IPS-18c (cell line): ENCODE measurements around the gene PABPC1L2B.
"Not testable (repeated sequence)": the region's sequence is repeated elsewhere in the genome, so short reads cannot be mapped to it uniquely, and the experiment has no call there.

Source experiments
- H3K4me3 ChIP-seq: 2 replicates; pipeline ENCODE4 v1.7.0; 2013; ENCODE audit warnings: low read depth, mild to moderate bottlenecking, low read length, moderate library complexity; ENCODE audit not compliant: insufficient read depth
- H3K9me3 ChIP-seq: one replicate; pipeline ENCODE4 v1.6.1; 2013; ENCODE audit warnings: mild to moderate bottlenecking, low read length, moderate library complexity; ENCODE audit not compliant: control insufficient read depth, insufficient read depth

Gene PABPC1L2B

DNA sequence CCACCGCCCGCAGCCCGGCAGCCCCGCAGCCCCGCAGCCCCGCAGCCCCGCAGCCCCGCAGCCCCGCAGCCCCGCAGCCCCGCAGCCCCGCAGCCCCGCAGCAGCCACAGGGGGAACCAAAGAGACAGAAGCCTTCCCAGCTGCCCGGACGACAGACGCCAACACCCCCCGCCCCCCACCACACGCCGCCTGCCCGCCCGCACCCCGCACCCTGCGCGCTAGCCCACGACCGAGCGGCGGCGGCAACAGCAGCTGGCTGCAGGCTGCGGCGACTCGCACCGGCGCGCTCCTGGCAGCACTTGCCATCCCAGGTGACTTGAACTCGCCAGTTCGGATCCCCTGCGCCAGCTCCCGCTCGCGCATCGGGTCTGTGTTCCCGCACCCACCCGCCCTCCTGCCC lies at the start of gene PABPC1L2B:
TSS of gene PABPC1L2B (plus strand) at position 207 of the 400 bp plus-strand sequence. CDS start 704 bp downstream, outside the sequence.
- H3K4me3 ChIP-seq, H3K9me3 ChIP-seq: not testable (repeated sequence)

DNA sequence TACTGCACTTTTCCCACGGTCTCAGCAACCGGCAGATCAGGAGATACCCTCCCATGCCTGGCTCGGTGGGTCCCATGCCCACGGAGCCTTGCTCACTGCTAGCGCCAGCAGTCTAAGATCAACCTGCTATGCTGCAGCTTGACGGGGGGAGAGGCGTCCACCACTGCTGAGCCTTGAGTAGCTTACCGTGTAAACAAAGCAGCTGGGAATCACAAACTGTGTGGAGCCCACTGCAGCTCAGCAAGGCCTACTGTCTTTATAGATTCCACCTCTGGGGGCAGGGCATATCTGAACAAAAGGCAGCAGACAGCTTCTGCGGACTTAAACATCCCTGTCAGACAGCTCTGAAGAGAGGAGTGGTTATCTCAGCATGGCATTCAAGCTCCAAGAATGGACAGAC lies 42.8 kb upstream of the PABPC1L2B start:
- H3K9me3 ChIP-seq: not testable (repeated sequence)

DNA sequence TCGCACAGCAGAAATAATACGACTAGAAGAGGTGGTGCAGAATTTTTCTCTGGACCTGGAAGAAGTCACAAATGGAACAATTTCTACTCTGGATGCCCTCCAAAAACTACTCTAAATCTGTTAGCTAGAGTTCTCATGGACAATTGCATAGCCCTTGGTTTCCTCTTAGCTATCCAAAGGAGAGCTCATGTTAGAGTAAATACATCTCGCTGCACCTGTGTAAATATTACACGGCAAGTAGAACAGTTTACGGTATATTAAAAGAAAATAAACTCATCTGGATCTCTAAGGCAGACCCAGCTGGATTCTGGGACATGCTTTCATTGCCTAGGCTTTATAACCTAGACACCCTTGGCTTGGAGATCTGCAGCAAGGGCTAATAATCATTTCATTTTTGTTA lies 30.9 kb upstream of the PABPC1L2B start:
- not testable (repeated sequence) for H3K9me3 ChIP-seq, H3K4me3 ChIP-seq

More for the DNA sequence above, 42.8 kb upstream of the PABPC1L2B start:
- not testable (repeated sequence) for H3K4me3 ChIP-seq

DNA sequence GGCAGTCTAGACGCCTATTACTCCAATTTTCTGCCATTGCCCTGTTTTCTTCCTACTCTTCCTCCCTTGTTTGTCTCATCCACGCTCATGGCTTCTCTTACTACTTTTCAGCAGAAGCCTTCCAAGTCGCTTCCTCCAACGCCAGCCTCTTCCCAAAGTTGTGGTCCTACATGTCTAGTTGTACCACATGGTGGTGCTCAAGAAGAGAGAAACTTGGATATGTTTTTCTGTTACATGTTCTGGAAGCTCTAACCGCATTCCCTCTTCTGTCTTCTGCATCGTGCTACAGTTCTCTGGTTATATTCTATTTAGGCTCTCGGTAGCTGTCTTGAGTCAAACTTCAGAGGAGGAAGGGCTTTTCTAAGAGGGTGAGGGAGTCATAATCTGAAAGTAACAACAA lies 27.9 kb upstream of the PABPC1L2B start:
- not testable (repeated sequence) for H3K4me3 ChIP-seq, H3K9me3 ChIP-seq

DNA sequence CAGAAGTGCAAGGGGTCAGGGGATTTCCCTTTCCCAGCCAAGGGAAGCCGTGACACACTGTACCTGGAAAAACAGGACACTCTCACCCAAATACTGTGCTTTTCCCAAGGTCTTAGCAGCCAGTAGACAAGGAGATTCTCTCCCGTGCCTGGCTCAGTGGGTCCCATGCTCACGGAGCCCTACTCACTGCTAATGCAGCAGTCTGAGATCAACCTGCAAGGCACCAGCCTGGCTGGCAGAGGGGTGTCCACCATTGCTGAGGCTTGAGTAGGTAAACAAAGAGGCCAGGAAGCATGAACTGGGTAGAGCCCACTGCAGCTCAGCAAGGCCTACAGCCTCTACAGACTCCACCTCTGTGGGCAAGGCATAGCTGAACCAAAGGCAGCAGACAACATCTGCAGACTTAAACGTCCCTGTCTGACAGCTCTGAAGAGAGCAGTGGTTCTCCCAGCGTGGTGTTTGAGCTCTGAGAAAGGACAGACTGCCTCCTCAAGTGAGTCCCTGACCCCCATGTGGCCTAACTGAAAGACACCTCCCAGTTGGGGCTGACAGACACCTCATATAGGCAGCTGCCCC lies 21.8 kb upstream of the PABPC1L2B start:
- not testable (repeated sequence) for H3K4me3 ChIP-seq, H3K9me3 ChIP-seq

DNA sequence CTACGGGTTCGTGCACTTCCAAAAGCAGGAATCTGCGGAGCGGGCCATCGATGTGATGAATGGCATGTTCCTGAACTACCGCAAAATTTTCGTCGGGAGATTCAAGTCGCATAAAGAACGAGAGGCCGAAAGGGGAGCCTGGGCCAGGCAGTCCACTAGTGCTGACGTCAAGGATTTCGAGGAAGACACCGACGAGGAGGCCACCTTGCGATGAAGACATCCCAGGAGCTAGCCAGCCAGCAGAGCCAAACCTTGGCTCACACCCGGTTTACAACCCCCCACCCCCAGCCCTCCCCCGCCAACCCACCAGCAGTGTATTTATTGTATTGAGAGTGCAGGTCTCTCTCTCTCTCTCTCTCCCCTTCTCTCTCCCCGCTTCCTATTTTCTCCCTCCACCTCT lies 1.3 kb downstream of the PABPC1L2B start:
- H3K9me3 ChIP-seq: not testable (repeated sequence)

DNA sequence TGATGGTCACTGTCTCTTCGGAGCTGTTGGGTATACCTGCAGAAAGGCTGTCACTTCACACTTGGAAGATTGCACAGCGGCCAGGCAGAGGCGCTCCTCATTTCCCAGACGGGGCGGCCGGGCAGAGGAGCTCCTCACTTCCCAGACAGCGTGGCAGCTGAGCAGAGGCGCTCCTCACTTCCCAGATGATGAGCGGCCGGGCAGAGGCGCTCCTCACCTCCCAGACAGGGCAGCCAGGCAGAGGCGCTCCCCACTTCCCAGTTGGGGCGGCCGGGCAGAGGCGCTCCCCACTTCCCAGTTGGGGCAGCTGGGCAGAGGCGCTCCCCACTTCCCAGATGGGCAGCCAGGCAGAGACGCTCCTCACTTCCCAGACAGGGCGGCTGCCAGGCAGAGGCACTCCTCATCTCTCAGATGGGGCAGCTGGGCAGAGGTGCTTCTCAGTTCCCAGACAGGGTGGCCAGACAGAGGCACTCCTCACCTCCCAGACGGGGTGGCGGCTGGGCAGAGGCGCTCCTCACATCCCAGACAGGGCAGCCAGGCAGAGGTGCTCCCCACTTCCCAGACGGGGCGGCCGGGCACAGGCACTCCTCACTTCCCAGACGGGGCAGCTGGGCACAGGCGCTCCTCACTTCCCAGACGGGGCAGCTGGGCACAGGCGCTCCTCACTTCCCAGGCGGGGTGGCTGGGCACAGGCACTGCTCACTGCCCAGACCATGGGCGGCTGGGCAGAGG lies 18.8 kb downstream of the PABPC1L2B start:
- Histone ChIP-seq H3K4me3 (no peak overlapping the region), H3K9me3 (peaks cover under 1% of the 10 kb centered on the region)

More for the DNA sequence above, 1.3 kb downstream of the PABPC1L2B start:
- not testable (repeated sequence) for H3K4me3 ChIP-seq

DNA sequence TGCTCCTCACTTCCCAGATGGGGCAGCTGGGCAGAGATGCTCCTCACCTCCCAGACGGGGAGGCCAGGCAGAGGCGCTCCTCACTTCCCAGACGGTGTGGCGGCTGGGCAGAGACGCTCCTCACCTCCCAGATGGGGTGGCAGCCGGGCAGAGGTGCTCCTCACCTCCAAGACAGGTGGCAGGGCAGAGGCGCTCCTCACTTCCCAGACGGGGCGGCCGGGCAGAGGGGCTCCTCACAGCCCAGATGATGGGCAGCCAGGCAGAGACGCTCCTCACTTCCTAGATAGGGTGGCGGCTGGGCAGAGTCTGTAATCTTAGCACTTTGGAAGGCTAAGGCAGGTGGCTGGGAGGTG lies 19.3 kb downstream of the PABPC1L2B start:
- H3K4me3 ChIP-seq, H3K9me3 ChIP-seq: not testable (repeated sequence)

DNA sequence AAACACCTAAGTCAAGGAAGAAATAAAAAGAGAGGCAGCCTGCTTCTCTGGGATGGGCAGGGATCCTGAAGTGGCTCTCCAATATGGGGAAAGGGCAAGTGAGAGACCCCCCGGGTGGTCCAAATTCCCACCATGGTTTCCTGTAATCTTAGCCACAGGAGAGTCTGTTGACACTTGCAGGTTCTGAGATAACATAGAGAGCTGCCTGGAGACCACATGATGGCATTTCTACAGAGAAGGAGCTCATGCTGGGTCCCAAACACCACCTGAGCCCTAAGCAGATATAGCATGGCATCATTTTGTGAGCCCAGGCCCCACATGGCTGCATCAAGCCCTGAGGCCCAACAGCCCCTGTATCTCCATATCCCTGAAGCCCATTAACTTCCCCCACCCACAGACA lies 26.1 kb downstream of the PABPC1L2B start:
- peaks cover 9% of the 10 kb centered on the region for H3K9me3 ChIP-seq
- no peak overlapping the region for H3K4me3 ChIP-seq
